Transverse colon (tissue), 4 donors: ENCODE measurements around the gene ZNF777. TPM values are rescaled to one million over a fixed set of nuclear protein-coding genes. Genes with fewer than 3 reads are reported as not detected.

Experiments
- DNase-seq: peaks from one replicate; pipeline ENCODE4 v3.0.0-alpha.2; 2019
- H3K27ac ChIP-seq, 4 donors: fragments of 200-600 bp; sonication (generic); 2 replicates each; pipeline ENCODE4 v1.5.1; 2016 to 2018; ENCODE audit warnings: inconsistent platforms in 4 of 4
- H3K27me3 ChIP-seq: fragments of 200-600 bp; sonication (generic); 2 replicates; pipeline ENCODE4 v1.5.1; 2017; ENCODE audit warnings: inconsistent platforms
- H3K36me3 ChIP-seq, 4 donors: fragments of 200-600 bp; sonication (generic); 2 replicates each; pipeline ENCODE4 v1.5.1; 2017 to 2019; ENCODE audit warnings: inconsistent platforms in 4 of 4
- H3K4me1 ChIP-seq, 4 donors: fragments of 200-600 bp; sonication (generic); 2 replicates each; pipeline ENCODE4 v1.5.1; 2017 to 2020; ENCODE audit warnings: inconsistent platforms in 4 of 4
- H3K4me3 ChIP-seq, 4 donors: fragments of 200-600 bp; sonication (generic); 1 replicate in 1 of 4; 2 replicates in 3 of 4; pipeline versions ENCODE4 v1.5.1 to v1.6.1; 2017 to 2019; ENCODE audit warnings: inconsistent platforms in 4 of 4
- H3K9me3 ChIP-seq, 2 donors: fragments of 200-600 bp; sonication (generic); 2 replicates each; pipeline ENCODE4 v1.5.1; 2017 to 2019; ENCODE audit warnings: inconsistent platforms in 2 of 2
- CTCF ChIP-seq, 5 experiments: fragments of 200-600 bp in 3 of 5; fragments of 450-650 bp in 2 of 5; sonication (generic) in 3 of 5; IDR thresholded peaks; 1 replicate in 2 of 5; 2 replicates in 3 of 5; pipeline ENCODE4 v1.5.1; 2016 to 2017; ENCODE audit warnings: antibody characterized with exemption in 5 of 5, inconsistent platforms in 3 of 5, mild to moderate bottlenecking in 2 of 5, moderate library complexity in 1 of 5
- EP300 ChIP-seq: sonication (generic); formaldehyde crosslinking; IDR thresholded peaks from one replicate; pipeline ENCODE4 v1.6.1; 2017; ENCODE audit warnings: antibody characterized with exemption, low read depth
- POLR2A ChIP-seq: fragments of 450-650 bp; IDR thresholded peaks from one replicate; pipeline ENCODE4 v1.6.1; 2016; ENCODE audit warnings: antibody characterized with exemption, mild to moderate bottlenecking, moderate library complexity
- POLR2AphosphoS5 ChIP-seq, 3 donors: sonication (generic); formaldehyde crosslinking; IDR thresholded peaks; one replicate each; pipeline ENCODE4 v1.6.1; 2016; ENCODE audit warnings: antibody characterized with exemption in 3 of 3
- WGBS, 2 donors: methylation state at CpG; one replicate each; pipeline ENCODE4 v1.1.5; 2018; ENCODE audit warnings: low coverage in 1 of 2; 5-methylcytosine and 5-hydroxymethylcytosine counted together
- in situ Hi-C, 4 donors: fragments of 200-750 bp; cut with MboI; loops; one replicate each; pipeline versions ENCODE4 v1.15.0 to v1.15.1; 2017; ENCODE audit warnings: low sequenced_read_pairs in 3 of 4, low pct_ligation_motif_present in 1 of 4, low pct_unique_long_range_greater_than_20kb in 1 of 4
- intact Hi-C: fragments of 100-400 bp; cut with DNase I; formaldehyde crosslinking; loops from one replicate; pipeline ENCODE4 v1.15.1; 2023; ENCODE audit warnings: low total_unique reads
- total RNA-seq, 4 donors: library from RNA; depleted of rRNA; stranded (reverse); fragments of >200 nt; gene quantifications; one replicate each; pipeline ENCODE4 v1.1.0, GENCODE V29; 2016

ZNF777 gene
- total RNA-seq, 4 donors from 2014 or later = 7.8 to 58.9 (median 14.2) TPM

- DNase-seq = no peak
- Histone ChIP-seq H3K4me3 (no peak overlapping the region), H3K9me3 (no peaks in the 10 kb centered on the region), H3K27ac (no peak overlapping the region), H3K27me3 (peaks cover 5% of the 10 kb centered on the region), H3K36me3 (no peaks in the 10 kb centered on the region), H3K4me1 (no peaks in the 10 kb centered on the region)
- in situ Hi-C loops = no loop called here
- intact Hi-C loops = no loop called here
- WGBS, 2 donors = 47 to 62% methylated on average over 5 to 6 of the region's 6 CpGs
- TF ChIP-seq EP300 = no peak
- TF ChIP-seq POLR2AphosphoS5 (IDR thresholded peaks at IDR 0.05) = no peak
- TF ChIP-seq CTCF (IDR thresholded peaks at IDR 0.05) = no peak
- TF ChIP-seq POLR2A = no peak
These were observed 51.0 kb downstream of the ZNF777 start for GRCh38 chr7:149409895-149410294.

- H3K4me1 ChIP-seq = no peaks in the 10 kb centered on the region
- no peak overlapping the region for H3K27ac ChIP-seq
- in situ Hi-C loops = no loop called here
- no peak for DNase-seq
- no peaks in the 10 kb centered on the region for H3K36me3 ChIP-seq
- H3K9me3 ChIP-seq = no peaks in the 10 kb centered on the region
- no peak overlapping the region for H3K4me3 ChIP-seq
- TF ChIP-seq CTCF (IDR thresholded peaks at IDR 0.05) (no peak), POLR2AphosphoS5 (IDR thresholded peaks at IDR 0.05) (no peak), POLR2A (no peak), EP300 (no peak)
- intact Hi-C loops = no loop called here
- no peaks in the 10 kb centered on the region for H3K27me3 ChIP-seq
- WGBS, 2 donors = 66% methylated on average over 6 of the region's 6 CpGs; no CpG with 5 or more reads in 1 of the 2 donors
These were observed 56.0 kb downstream of the ZNF777 start for GRCh38 chr7:149404825-149405224.

- no peak for DNase-seq
- Histone ChIP-seq H3K27ac (no peak overlapping the region), H3K4me3 (no peak overlapping the region), H3K4me1 (no peaks in the 10 kb centered on the region), H3K9me3 (no peaks in the 10 kb centered on the region), H3K27me3 (no peaks in the 10 kb centered on the region), H3K36me3 (no peaks in the 10 kb centered on the region)
- TF ChIP-seq POLR2A = no peak
- TF ChIP-seq CTCF (IDR thresholded peaks at IDR 0.05) = no peak
- TF ChIP-seq EP300 = no peak
- no peak for TF ChIP-seq POLR2AphosphoS5 (IDR thresholded peaks at IDR 0.05)
- intact Hi-C loops = no loop called here
- 92% methylated on average over 12 of the region's 12 CpGs; no CpG with 5 or more reads in 1 of the 2 donors for WGBS, 2 donors
- in situ Hi-C loops = no loop called here
These were observed 56.5 kb downstream of the ZNF777 start for GRCh38 chr7:149404396-149404795.

- no peaks in the 10 kb centered on the region for H3K4me1 ChIP-seq
- H3K9me3 ChIP-seq = no peaks in the 10 kb centered on the region
- H3K36me3 ChIP-seq = no peaks in the 10 kb centered on the region
- in situ Hi-C loops = no loop called here
- H3K27ac ChIP-seq = no peak overlapping the region
- peaks cover 6% of the 10 kb centered on the region for H3K27me3 ChIP-seq
- 75% methylated on average over 22 of the region's 22 CpGs; no CpG with 5 or more reads in 1 of the 2 donors for WGBS, 2 donors
- no peak overlapping the region for H3K4me3 ChIP-seq
- DNase-seq = no peak
- intact Hi-C loops = no loop called here
- TF ChIP-seq POLR2A (no peak), EP300 (no peak), POLR2AphosphoS5 (IDR thresholded peaks at IDR 0.05) (no peak), CTCF (IDR thresholded peaks at IDR 0.05) (no peak)
These were observed 62.6 kb downstream of the ZNF777 start for GRCh38 chr7:149398195-149398820.
